HL-60 (cell line): Measurements from ENCODE around the gene DISP3.

ENCODE experiments used
- CTCF ChIP-seq: IDR thresholded peaks from one replicate; pipeline ENCODE4 v1.5.1; 2011; ENCODE audit warnings: low read length, control low read depth, inconsistent platforms; ENCODE audit not compliant: insufficient read depth
- GABPA ChIP-seq: IDR thresholded peaks from 2 replicates; pipeline ENCODE4 v1.6.1; 2012; ENCODE audit warnings: low read depth
- POLR2AphosphoS5 ChIP-seq: IDR thresholded peaks from 2 replicates; pipeline ENCODE4 v1.6.1; 2012; ENCODE audit warnings: low read depth
- REST ChIP-seq: IDR thresholded peaks from 2 replicates; pipeline ENCODE4 v1.6.1; 2012; ENCODE audit warnings: low read depth; ENCODE audit not compliant: insufficient replicate concordance
- SPI1 ChIP-seq: IDR thresholded peaks from 2 replicates; pipeline ENCODE4 v1.6.1; 2012; ENCODE audit warnings: low read depth, mild to moderate bottlenecking, borderline replicate concordance

- TF ChIP-seq CTCF (no peak), POLR2AphosphoS5 (no peak), GABPA (no peak), REST (no peak), SPI1 (no peak)
Measured at GRCh38 chr1:11569551-11569950, 90.6 kb downstream of the DISP3 start.
